Osteoblast (primary cell): ENCODE results near the gene TXLNG. TPM values are rescaled to one million over a fixed set of nuclear protein-coding genes. Genes with fewer than 3 reads are reported as not detected.
A peak's percentile ranks its signal among the peaks of the same experiment; 100 is the strongest.

Source experiments
- DNase-seq: peaks from one replicate; pipeline ENCODE4 v3.0.0; 2011; ENCODE audit warnings: low spot score, mixed read lengths; ENCODE audit not compliant: insufficient read length; ENCODE audit errors: missing footprints
- H2AFZ ChIP-seq: 2 replicates; pipeline ENCODE4 v1.6.0; 2011; ENCODE audit warnings: mild to moderate bottlenecking, low read length
- H3K27ac ChIP-seq: 2 replicates; pipeline ENCODE4 v1.5.1; 2011; ENCODE audit warnings: mild to moderate bottlenecking, low read depth, low read length, moderate library complexity
- H3K27me3 ChIP-seq: 2 replicates; pipeline ENCODE4 v1.6.0; 2012; ENCODE audit warnings: mild to moderate bottlenecking, control low read depth, inconsistent platforms, low read length, moderate library complexity; ENCODE audit not compliant: insufficient read depth
- H3K36me3 ChIP-seq: 2 replicates; pipeline ENCODE4 v1.5.1; 2011; ENCODE audit warnings: mild to moderate bottlenecking, low read length, control low read depth, moderate library complexity; ENCODE audit not compliant: insufficient read depth
- H3K4me1 ChIP-seq: 2 replicates; pipeline ENCODE4 v1.5.1; 2011; ENCODE audit warnings: mild to moderate bottlenecking, low read length, control low read depth, moderate library complexity; ENCODE audit not compliant: insufficient read depth
- H3K4me2 ChIP-seq: 2 replicates; pipeline ENCODE4 v1.6.0; 2011; ENCODE audit warnings: mild to moderate bottlenecking, low read length; ENCODE audit not compliant: insufficient read depth
- H3K4me3 ChIP-seq: fragments of 200-600 bp; sonication (generic); 3 replicates; pipeline ENCODE4 v1.5.1; 2012; ENCODE audit warnings: mild to moderate bottlenecking, low read length, inconsistent platforms; ENCODE audit not compliant: insufficient read depth
- H3K79me2 ChIP-seq: 2 replicates; pipeline ENCODE4 v1.6.0; 2012; ENCODE audit warnings: mild to moderate bottlenecking, low read length, control low read depth, inconsistent platforms; ENCODE audit not compliant: insufficient read depth
- H3K9me3 ChIP-seq: 2 replicates; pipeline ENCODE4 v1.5.1; 2011; ENCODE audit warnings: low read depth, low read length, control low read depth
- H4K20me1 ChIP-seq: 2 replicates; pipeline ENCODE4 v1.6.0; 2012; ENCODE audit warnings: mild to moderate bottlenecking, low read length, control low read depth; ENCODE audit not compliant: insufficient read depth
- total RNA-seq: library from RNA; depleted of rRNA; stranded (reverse); fragments of >200 nt; gene quantifications from 2 replicates; pipeline ENCODE4 v1.2.3, GENCODE V29; 2012
- TF ChIP-seq, protein P1 (sequence below): IDR thresholded peaks from 2 replicates; pipeline ENCODE4 v1.5.1; 2011; ENCODE audit warnings: mild to moderate bottlenecking, low read depth, low read length, moderate library complexity; ENCODE audit errors: extremely low read depth

Gene TXLNG
- total RNA-seq, 1 donor: 5.1 TPM

DNA sequence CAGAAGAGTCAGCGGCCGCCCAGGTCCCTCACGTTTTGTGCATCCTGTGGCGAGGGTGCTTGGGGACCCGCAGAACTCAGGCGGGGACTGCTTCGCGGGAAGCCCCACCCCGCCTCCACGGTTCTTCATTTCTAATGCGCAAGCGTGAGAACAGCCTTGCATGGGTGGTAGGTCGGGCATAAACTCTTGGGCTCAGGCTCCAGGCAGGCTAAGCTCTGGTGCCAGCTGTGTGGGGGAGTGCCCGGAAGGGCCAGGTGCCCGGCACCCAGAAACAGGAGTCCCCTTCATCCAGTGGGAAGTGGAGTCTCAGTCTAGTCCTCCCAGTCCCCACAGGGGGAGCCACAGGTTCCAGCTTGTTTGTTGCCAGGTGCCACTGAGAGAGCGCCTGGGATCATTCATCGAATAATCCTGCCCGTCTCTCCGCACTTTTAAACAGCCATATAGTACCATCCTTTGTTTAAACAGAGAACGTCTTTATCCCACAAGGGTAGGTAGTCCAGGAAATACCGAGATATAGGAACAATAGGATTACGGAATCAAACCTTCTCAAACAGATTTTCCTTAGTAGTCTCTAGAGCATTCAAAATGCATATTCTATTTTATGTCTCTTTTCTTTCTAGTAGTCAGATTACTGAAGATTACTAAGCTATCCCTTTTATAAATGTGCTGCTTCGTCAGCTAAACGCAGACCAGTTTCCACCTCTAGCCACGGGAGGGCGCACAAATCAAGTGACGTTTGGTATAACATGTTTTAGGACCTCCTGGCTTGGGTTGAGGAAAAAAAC lies 96.6 kb downstream of the TXLNG start:
- Histone ChIP-seq H3K9me3 (no peaks in the 10 kb centered on the region), H2AFZ (peak overlapping the region; percentile 91), H3K4me3 (peak overlapping the region; percentile 68), H3K79me2 (no peaks in the 10 kb centered on the region), H3K27me3 (peaks cover 32% of the 10 kb centered on the region), H4K20me1 (no peaks in the 10 kb centered on the region), H3K36me3 (no peaks in the 10 kb centered on the region), H3K4me2 (peak overlapping the region; percentile 87), H3K27ac (no peak overlapping the region), H3K4me1 (peaks cover 4% of the 10 kb centered on the region)
- peak; percentile 92 for DNase-seq
- TF ChIP-seq, protein P1, sequence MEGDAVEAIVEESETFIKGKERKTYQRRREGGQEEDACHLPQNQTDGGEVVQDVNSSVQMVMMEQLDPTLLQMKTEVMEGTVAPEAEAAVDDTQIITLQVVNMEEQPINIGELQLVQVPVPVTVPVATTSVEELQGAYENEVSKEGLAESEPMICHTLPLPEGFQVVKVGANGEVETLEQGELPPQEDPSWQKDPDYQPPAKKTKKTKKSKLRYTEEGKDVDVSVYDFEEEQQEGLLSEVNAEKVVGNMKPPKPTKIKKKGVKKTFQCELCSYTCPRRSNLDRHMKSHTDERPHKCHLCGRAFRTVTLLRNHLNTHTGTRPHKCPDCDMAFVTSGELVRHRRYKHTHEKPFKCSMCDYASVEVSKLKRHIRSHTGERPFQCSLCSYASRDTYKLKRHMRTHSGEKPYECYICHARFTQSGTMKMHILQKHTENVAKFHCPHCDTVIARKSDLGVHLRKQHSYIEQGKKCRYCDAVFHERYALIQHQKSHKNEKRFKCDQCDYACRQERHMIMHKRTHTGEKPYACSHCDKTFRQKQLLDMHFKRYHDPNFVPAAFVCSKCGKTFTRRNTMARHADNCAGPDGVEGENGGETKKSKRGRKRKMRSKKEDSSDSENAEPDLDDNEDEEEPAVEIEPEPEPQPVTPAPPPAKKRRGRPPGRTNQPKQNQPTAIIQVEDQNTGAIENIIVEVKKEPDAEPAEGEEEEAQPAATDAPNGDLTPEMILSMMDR: peak; percentile 86

DNA sequence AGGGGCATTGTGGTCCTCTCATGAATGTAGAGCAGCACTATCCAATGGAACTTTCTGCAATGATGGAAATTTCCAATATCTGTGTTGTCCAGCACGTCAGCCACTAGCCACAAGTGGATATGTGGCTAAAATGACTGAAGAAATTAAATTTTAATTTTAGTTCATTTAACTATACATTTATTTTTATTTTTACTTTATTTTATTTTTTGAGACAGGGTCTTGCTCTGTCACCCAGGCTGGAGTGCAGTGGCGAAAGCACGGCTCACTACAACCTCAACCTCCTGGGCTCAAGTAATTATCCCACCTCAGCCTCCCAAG lies 97.2 kb downstream of the TXLNG start:
- H3K4me2 ChIP-seq: peak overlapping the region; percentile 87
- peaks cover 28% of the 10 kb centered on the region for H3K27me3 ChIP-seq
- H3K4me1 ChIP-seq: peaks cover 4% of the 10 kb centered on the region
- no peaks in the 10 kb centered on the region for H4K20me1 ChIP-seq
- peak overlapping the region; percentile 91 for H2AFZ ChIP-seq
- H3K9me3 ChIP-seq: no peaks in the 10 kb centered on the region
- no peak overlapping the region for H3K4me3 ChIP-seq
- no peak overlapping the region for H3K27ac ChIP-seq
- TF ChIP-seq, protein P1: no peak
- no peaks in the 10 kb centered on the region for H3K79me2 ChIP-seq
- no peak for DNase-seq
- no peaks in the 10 kb centered on the region for H3K36me3 ChIP-seq

DNA sequence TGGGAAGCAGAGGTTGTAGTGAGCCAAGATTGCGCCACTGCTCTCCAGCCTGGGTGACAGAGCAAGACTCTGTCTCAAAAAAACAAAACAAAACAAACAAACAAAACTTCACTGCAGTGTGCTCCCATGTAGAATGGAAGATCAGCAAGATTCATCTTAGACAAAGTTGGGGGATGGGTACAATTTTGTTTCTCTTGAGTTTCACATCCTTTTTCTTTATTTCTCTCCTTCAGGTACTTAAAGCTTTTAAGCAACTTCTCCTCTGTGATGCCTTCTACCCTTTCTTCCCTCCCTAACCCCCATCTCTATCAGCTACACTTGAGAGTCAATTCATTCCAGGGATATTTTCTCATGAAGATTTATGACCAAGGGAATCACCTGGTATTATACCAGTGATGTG lies 99.4 kb downstream of the TXLNG start:
- Histone ChIP-seq H3K4me2 (no peak overlapping the region), H3K27me3 (peaks cover 12% of the 10 kb centered on the region), H3K27ac (no peak overlapping the region), H3K4me1 (peaks cover 4% of the 10 kb centered on the region), H4K20me1 (no peaks in the 10 kb centered on the region), H3K79me2 (no peaks in the 10 kb centered on the region), H3K36me3 (no peaks in the 10 kb centered on the region), H3K9me3 (no peaks in the 10 kb centered on the region), H3K4me3 (no peak overlapping the region), H2AFZ (no peak overlapping the region)
- TF ChIP-seq, protein P1: no peak
- DNase-seq: no peak

DNA sequence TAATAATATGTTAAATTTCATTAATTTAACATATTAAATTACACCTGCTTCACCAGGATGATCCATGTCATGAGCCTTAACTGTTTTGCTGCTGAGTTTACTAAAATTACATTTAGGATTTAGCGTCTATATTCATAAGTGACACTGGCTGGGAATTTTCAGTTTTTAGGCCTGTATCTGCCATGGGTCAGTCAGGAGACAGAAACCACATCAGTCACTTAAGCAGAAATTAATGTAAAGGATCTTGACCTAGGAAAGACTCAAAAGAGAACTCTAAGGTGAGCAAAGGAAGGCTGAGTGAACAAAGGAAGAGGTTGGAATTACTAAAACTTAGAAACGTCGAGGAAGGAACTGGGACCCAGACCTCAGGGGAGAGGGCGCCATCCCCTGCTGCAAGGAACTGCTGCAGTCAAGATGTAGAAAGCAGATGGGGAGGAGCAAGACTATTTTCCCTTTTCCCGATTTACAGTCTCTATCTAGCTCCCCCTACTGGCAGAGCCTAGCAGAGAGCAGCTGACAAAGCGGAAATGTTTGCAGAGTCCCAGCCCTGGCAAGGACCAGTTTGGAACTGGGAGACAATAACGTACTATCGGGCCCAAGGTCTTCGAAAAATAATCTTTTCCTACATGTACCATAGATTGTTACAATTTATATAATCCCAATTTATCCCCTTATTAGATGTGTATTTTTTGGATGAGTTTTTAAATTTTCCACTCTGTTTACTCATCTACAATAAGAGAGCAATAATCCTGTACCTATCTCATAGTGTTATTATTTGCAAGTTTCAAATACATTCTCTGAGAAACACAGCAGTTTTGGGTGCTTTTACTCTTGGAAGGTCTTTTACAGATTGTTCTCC lies 106.5 kb downstream of the TXLNG start:
- Histone ChIP-seq H3K4me1 (no peaks in the 10 kb centered on the region), H2AFZ (peak overlapping the region; percentile 77), H3K4me2 (peak overlapping the region; percentile 62), H3K9me3 (no peaks in the 10 kb centered on the region), H4K20me1 (no peaks in the 10 kb centered on the region), H3K79me2 (no peaks in the 10 kb centered on the region), H3K27ac (no peak overlapping the region), H3K36me3 (no peaks in the 10 kb centered on the region), H3K27me3 (peaks cover 12% of the 10 kb centered on the region), H3K4me3 (no peak overlapping the region)
- TF ChIP-seq, protein P1: peak; percentile 99
- peak; percentile 92 for DNase-seq
